Activated CD4-positive, alpha-beta T cell treated with anti-CD3 and anti-CD28 coated beads, Interleukin-2, amount 10 ng/mL, durations not matched to agents 24 days and 14 days (primary cell): ENCODE measurements around the gene SLC1A2. TPM values are rescaled to one million over a fixed set of nuclear protein-coding genes. Genes with fewer than 3 reads are reported as not detected.
A peak's percentile ranks its signal among the peaks of the same experiment; 100 is the strongest.
"Not testable (repeated sequence)": the region's sequence is repeated elsewhere in the genome, so short reads cannot be mapped to it uniquely, and the experiment has no call there.

Experiments used
- DNase-seq: peaks from one replicate; pipeline ENCODE4 v3.0.0; 2022
- H3K27ac Mint-ChIP-seq: one replicate; pipeline ENCODE4 v1.8.0; 2022; ENCODE audit warnings: mild to moderate bottlenecking, mixed read lengths
- H3K27me3 Mint-ChIP-seq: one replicate; pipeline ENCODE4 v1.8.0; 2022; ENCODE audit warnings: mixed read lengths
- H3K36me3 Mint-ChIP-seq: one replicate; pipeline ENCODE4 v1.8.0; 2022; ENCODE audit warnings: low read depth, mild to moderate bottlenecking, mixed read lengths
- H3K4me1 Mint-ChIP-seq: one replicate; pipeline ENCODE4 v1.8.0; 2021; ENCODE audit warnings: mixed read lengths
- H3K4me3 Mint-ChIP-seq: one replicate; pipeline ENCODE4 v1.8.0; 2022; ENCODE audit warnings: mild to moderate bottlenecking, moderate library complexity, mixed read lengths
- H3K9me3 Mint-ChIP-seq: one replicate; pipeline ENCODE4 v1.8.0; 2021; ENCODE audit warnings: mixed read lengths
- intact Hi-C: fragments of 100-400 bp; cut with micrococcal nuclease; formaldehyde crosslinking; loops from one replicate; pipeline ENCODE4 v1.15.1; 2023
- total RNA-seq: library from RNA; stranded (reverse); gene quantifications from 2 replicates; pipeline ENCODE4 v1.2.3, GENCODE V29; 2022

SLC1A2 gene
- total RNA-seq, 1 donor from 2014 or later: not detected

- Mint-ChIP-seq H3K4me1 (peaks cover 35% of the 10 kb centered on the region), H3K9me3 (peaks cover 19% of the 10 kb centered on the region), H3K27me3 (no peaks in the 10 kb centered on the region), H3K36me3 (peaks cover 75% of the 10 kb centered on the region), H3K27ac (no peak overlapping the region), H3K4me3 (no peak overlapping the region)
- DNase-seq: no peak
- intact Hi-C loops: no loop called here
Observed at GRCh38 chr11:35231076-35231860, 188.1 kb downstream of the SLC1A2 start.

- intact Hi-C loops: no loop called here
- H3K9me3 Mint-ChIP-seq: peaks cover 19% of the 10 kb centered on the region
- H3K4me1 Mint-ChIP-seq: peaks cover 27% of the 10 kb centered on the region
- H3K27me3 Mint-ChIP-seq: no peaks in the 10 kb centered on the region
- H3K36me3 Mint-ChIP-seq: peaks cover 75% of the 10 kb centered on the region
- H3K4me3 Mint-ChIP-seq: no peak overlapping the region
- no peak overlapping the region for H3K27ac Mint-ChIP-seq
- DNase-seq: no peak
Observed at GRCh38 chr11:35230388-35230787, 189.0 kb downstream of the SLC1A2 start.

- Mint-ChIP-seq H3K9me3 (peaks cover 4% of the 10 kb centered on the region), H3K27me3 (no peaks in the 10 kb centered on the region), H3K4me1 (peaks cover 11% of the 10 kb centered on the region), H3K4me3 (no peak overlapping the region), H3K36me3 (peaks cover 70% of the 10 kb centered on the region), H3K27ac (no peak overlapping the region)
- no peak for DNase-seq
- intact Hi-C loops: no loop called here
Observed at GRCh38 chr11:35228328-35228725, 191.0 kb downstream of the SLC1A2 start.

- Mint-ChIP-seq H3K27ac (no peak overlapping the region), H3K9me3 (peaks cover 4% of the 10 kb centered on the region), H3K4me1 (peaks cover 9% of the 10 kb centered on the region), H3K4me3 (no peak overlapping the region), H3K36me3 (peaks cover 70% of the 10 kb centered on the region), H3K27me3 (no peaks in the 10 kb centered on the region)
- intact Hi-C loops: no loop called here
- no peak for DNase-seq
Observed at GRCh38 chr11:35227576-35228327, 191.6 kb downstream of the SLC1A2 start.

- H3K36me3 Mint-ChIP-seq: peaks cover 66% of the 10 kb centered on the region
- H3K27me3 Mint-ChIP-seq, H3K9me3 Mint-ChIP-seq, DNase-seq, intact Hi-C loops, H3K4me3 Mint-ChIP-seq, H3K27ac Mint-ChIP-seq, H3K4me1 Mint-ChIP-seq: not testable (repeated sequence)
Observed at GRCh38 chr11:35226756-35227155, 192.6 kb downstream of the SLC1A2 start.

GRCh38 chr11:35225946-35226520, 193.3 kb downstream of the SLC1A2 start:
- no peak overlapping the region for H3K4me3 Mint-ChIP-seq
- no peak for DNase-seq
- no peak overlapping the region for H3K27ac Mint-ChIP-seq
- intact Hi-C loops: no loop called here
- H3K36me3 Mint-ChIP-seq: peaks cover 65% of the 10 kb centered on the region
- H3K9me3 Mint-ChIP-seq: peaks cover 4% of the 10 kb centered on the region
- H3K27me3 Mint-ChIP-seq: no peaks in the 10 kb centered on the region
- peaks cover 4% of the 10 kb centered on the region for H3K4me1 Mint-ChIP-seq

GRCh38 chr11:35223991-35224390, 195.4 kb downstream of the SLC1A2 start:
- Mint-ChIP-seq H3K4me1 (peaks cover 6% of the 10 kb centered on the region), H3K9me3 (peaks cover 3% of the 10 kb centered on the region), H3K27ac (no peak overlapping the region), H3K36me3 (peaks cover 63% of the 10 kb centered on the region), H3K27me3 (no peaks in the 10 kb centered on the region), H3K4me3 (no peak overlapping the region)
- intact Hi-C loops: no loop called here
- no peak for DNase-seq

GRCh38 chr11:35223371-35223796, 196.0 kb downstream of the SLC1A2 start:
- no peak for DNase-seq
- Mint-ChIP-seq H3K4me3 (no peak overlapping the region), H3K9me3 (no peaks in the 10 kb centered on the region), H3K4me1 (peaks cover 6% of the 10 kb centered on the region), H3K27me3 (no peaks in the 10 kb centered on the region), H3K36me3 (peaks cover 63% of the 10 kb centered on the region), H3K27ac (no peak overlapping the region)
- intact Hi-C loops: no loop called here

- Mint-ChIP-seq H3K9me3 (no peaks in the 10 kb centered on the region), H3K4me3 (no peak overlapping the region), H3K36me3 (peaks cover 87% of the 10 kb centered on the region), H3K27me3 (no peaks in the 10 kb centered on the region), H3K4me1 (peaks cover 32% of the 10 kb centered on the region), H3K27ac (no peak overlapping the region)
- no peak for DNase-seq
- intact Hi-C loops: loop anchor here (5.0 kb wide), 1 partner anchor 42 kb away; no protein-coding TSS in a partner anchor
Observed at GRCh38 chr11:35218956-35219355, 200.4 kb downstream of the SLC1A2 start.

- peak; percentile 73 for DNase-seq
- Mint-ChIP-seq H3K27ac (peak overlapping the region; percentile 64), H3K9me3 (no peaks in the 10 kb centered on the region), H3K4me1 (peaks cover 39% of the 10 kb centered on the region), H3K36me3 (peaks cover 88% of the 10 kb centered on the region), H3K27me3 (no peaks in the 10 kb centered on the region), H3K4me3 (peak overlapping the region; percentile 12)
- intact Hi-C loops: loop anchor here (5.0 kb wide), 1 partner anchor 40 kb away; no protein-coding TSS in a partner anchor
Observed at GRCh38 chr11:35216962-35217678, 202.2 kb downstream of the SLC1A2 start.

GRCh38 chr11:35215945-35216344, 203.4 kb downstream of the SLC1A2 start:
- Mint-ChIP-seq H3K4me1 (peaks cover 39% of the 10 kb centered on the region), H3K27me3 (no peaks in the 10 kb centered on the region), H3K27ac (peak overlapping the region; percentile 37), H3K9me3 (no peaks in the 10 kb centered on the region), H3K36me3 (peaks cover 90% of the 10 kb centered on the region), H3K4me3 (no peak overlapping the region)
- intact Hi-C loops: loop anchor here (5.0 kb wide), 1 partner anchor 39 kb away; no protein-coding TSS in a partner anchor
- no peak for DNase-seq

GRCh38 chr11:35214792-35215193, 204.6 kb downstream of the SLC1A2 start:
- no peaks in the 10 kb centered on the region for H3K27me3 Mint-ChIP-seq
- no peak for DNase-seq
- H3K4me1 Mint-ChIP-seq: peaks cover 36% of the 10 kb centered on the region
- H3K4me3 Mint-ChIP-seq: no peak overlapping the region
- peaks cover 1% of the 10 kb centered on the region for H3K9me3 Mint-ChIP-seq
- H3K36me3 Mint-ChIP-seq: peaks cover 93% of the 10 kb centered on the region
- intact Hi-C loops: loop anchor here (5.0 kb wide), 1 partner anchor 37 kb away; no protein-coding TSS in a partner anchor
- H3K27ac Mint-ChIP-seq: peak overlapping the region; percentile 41

- H3K27ac Mint-ChIP-seq: no peak overlapping the region
- H3K9me3 Mint-ChIP-seq: peaks cover 6% of the 10 kb centered on the region
- H3K4me3 Mint-ChIP-seq: no peak overlapping the region
- peaks cover 36% of the 10 kb centered on the region for H3K4me1 Mint-ChIP-seq
- no peak for DNase-seq
- no peaks in the 10 kb centered on the region for H3K27me3 Mint-ChIP-seq
- H3K36me3 Mint-ChIP-seq: peaks cover 93% of the 10 kb centered on the region
- intact Hi-C loops: no loop called here
Observed at GRCh38 chr11:35214226-35214770, 205.1 kb downstream of the SLC1A2 start.
